IMR-90 (cell line): ENCODE data around the gene ATP9B. TPM values are rescaled to one million over a fixed set of nuclear protein-coding genes. Genes with fewer than 3 reads are reported as not detected.
A peak's percentile ranks its signal among the peaks of the same experiment; 100 is the strongest.

ENCODE experiments used
- ATAC-seq: fragments of 200-7000 bp; cut with Tn5 transposase; 2 replicates; pipeline ENCODE4 v1.9.1; 2020; ENCODE audit warnings: low read depth, mild to moderate bottlenecking, moderate library complexity
- BruUV-seq: library from RNA; stranded (reverse); fragments of 400-500 nt; replicated peaks from 2 replicates; lab custom pipeline; 2021; lab: Mats Ljungman, UMichigan
- CTCF ChIA-PET: fragments of 300-600 bp; formaldehyde crosslinking; extraction: SDS; loops from one replicate; lab custom pipeline; 2021; ENCODE audit warnings: antibody characterized with exemption; lab: Yijun Ruan, JAX
- POLR2A ChIA-PET: fragments of 300-600 bp; sonication (Branson Sonifier 250); formaldehyde crosslinking; loops from one replicate; lab custom pipeline; 2022; ENCODE audit warnings: antibody characterized with exemption; ENCODE audit not compliant: unreplicated experiment; lab: Charles Lee
- DNase-seq: peaks from one replicate; pipeline ENCODE4 v3.0.0; 2013
- H2AFZ ChIP-seq: replicated peaks from 2 replicates; pipeline ENCODE3; 2013; ENCODE audit warnings: low read length, mild to moderate bottlenecking; ENCODE audit not compliant: poor library complexity
- H2AK5ac ChIP-seq: 2 replicates; pipeline ENCODE4 v1.6.1; 2013; ENCODE audit warnings: low read depth, low read length, inconsistent platforms
- H2AK9ac ChIP-seq: replicated peaks from 2 replicates; pipeline ENCODE3; 2013; ENCODE audit warnings: mild to moderate bottlenecking, low read depth, low read length, moderate library complexity; ENCODE audit not compliant: poor library complexity
- H2BK120ac ChIP-seq: 2 replicates; pipeline ENCODE4 v1.6.1; 2013; ENCODE audit warnings: low read depth, low read length, inconsistent platforms
- H2BK15ac ChIP-seq: 3 replicates; pipeline ENCODE4 v1.6.1; 2013; ENCODE audit warnings: low read depth, low read length, inconsistent platforms
- H2BK20ac ChIP-seq: 2 replicates; pipeline ENCODE4 v1.6.1; 2013; ENCODE audit warnings: low read depth, mild to moderate bottlenecking, inconsistent platforms, low read length, moderate library complexity
- H2BK5ac ChIP-seq: 2 replicates; pipeline ENCODE4 v1.6.1; 2013; ENCODE audit warnings: mild to moderate bottlenecking, low read depth, low read length, inconsistent platforms; ENCODE audit not compliant: poor library complexity, severe bottlenecking
- H3K14ac ChIP-seq: replicated peaks from 2 replicates; pipeline ENCODE4 v1.6.1; 2013; ENCODE audit warnings: low read depth, low read length, inconsistent platforms
- H3K18ac ChIP-seq: 2 replicates; pipeline ENCODE4 v1.6.1; 2013; ENCODE audit warnings: low read depth, low read length, control low read depth
- H3K23ac ChIP-seq: 2 replicates; pipeline ENCODE4 v1.6.1; 2013; ENCODE audit warnings: low read depth, low read length, inconsistent platforms
- H3K27ac ChIP-seq: 2 replicates; pipeline ENCODE4 v1.5.1; 2013; ENCODE audit warnings: mild to moderate bottlenecking, control low read depth, low read length; ENCODE audit not compliant: insufficient read depth
- H3K27me3 ChIP-seq: 2 replicates; pipeline ENCODE4 v1.6.1; 2013; ENCODE audit warnings: low read length; ENCODE audit not compliant: control insufficient read depth, insufficient read depth
- H3K36me3 ChIP-seq: 2 replicates; pipeline ENCODE4 v1.6.1; 2013; ENCODE audit warnings: low read length, mixed read lengths; ENCODE audit not compliant: control insufficient read depth, insufficient read depth
- H3K4ac ChIP-seq: 2 replicates; pipeline ENCODE4 v1.6.1; 2013; ENCODE audit warnings: low read depth, low read length, inconsistent platforms
- H3K4me1 ChIP-seq: 2 replicates; pipeline ENCODE4 v1.6.1; 2013; ENCODE audit warnings: low read length, mixed read lengths; ENCODE audit not compliant: control insufficient read depth, insufficient read depth
- H3K4me2 ChIP-seq: 2 replicates; pipeline ENCODE4 v1.6.1; 2013; ENCODE audit warnings: low read depth, mild to moderate bottlenecking, control low read depth, low read length, moderate library complexity
- H3K4me3 ChIP-seq: 2 replicates; pipeline ENCODE4 v1.5.1; 2013; ENCODE audit warnings: low read depth, mild to moderate bottlenecking, control low read depth, low read length, moderate library complexity; ENCODE audit not compliant: insufficient read depth
- H3K56ac ChIP-seq: 2 replicates; pipeline ENCODE4 v1.6.1; 2013; ENCODE audit warnings: low read length, inconsistent platforms; ENCODE audit not compliant: insufficient read depth; ENCODE audit errors: extremely low read depth
- H3K79me1 ChIP-seq, 2 experiments: 2 replicates each; pipeline ENCODE4 v1.6.1; 2013; ENCODE audit warnings: low read length in 2 of 2, inconsistent platforms in 1 of 2, low read depth in 1 of 2
- H3K9ac ChIP-seq: 2 replicates; pipeline ENCODE4 v1.6.1; 2013; ENCODE audit warnings: low read depth, low read length, control low read depth
- H3K9me1 ChIP-seq: 2 replicates; pipeline ENCODE4 v1.6.1; 2013; ENCODE audit warnings: low read length, inconsistent platforms; ENCODE audit not compliant: insufficient read depth
- H3K9me3 ChIP-seq: 2 replicates; pipeline ENCODE4 v1.6.1; 2013; ENCODE audit warnings: low read length; ENCODE audit not compliant: control insufficient read depth, insufficient read depth
- H4K20me1 ChIP-seq: 2 replicates; pipeline ENCODE4 v1.6.1; 2013; ENCODE audit warnings: low read length, inconsistent platforms; ENCODE audit not compliant: insufficient read depth
- H4K5ac ChIP-seq: 2 replicates; pipeline ENCODE4 v1.6.1; 2013; ENCODE audit warnings: mild to moderate bottlenecking, low read depth, low read length, control low read depth
- H4K8ac ChIP-seq, 2 experiments: 2 replicates each; pipeline ENCODE4 v1.6.1; 2013; ENCODE audit warnings: low read depth in 2 of 2, low read length in 2 of 2, control low read depth in 1 of 2, inconsistent platforms in 1 of 2
- H4K91ac ChIP-seq: 2 replicates; pipeline ENCODE4 v1.6.1; 2013; ENCODE audit warnings: low read depth, low read length, inconsistent platforms; ENCODE audit not compliant: insufficient read depth
- CTCF ChIP-seq: conservative IDR thresholded peaks from 2 replicates; pipeline ENCODE4 v1.5.1; 2012; ENCODE audit warnings: mild to moderate bottlenecking, low read depth, low read length, improper control_type of control experiment
- ELK1 ChIP-seq: fragments of 150-350 bp; IDR thresholded peaks from 2 replicates; pipeline ENCODE4 v1.6.1; 2016; ENCODE audit warnings: low read depth, mild to moderate bottlenecking, low read length, moderate library complexity, borderline replicate concordance
- FOS ChIP-seq: fragments of 150-350 bp; IDR thresholded peaks from 2 replicates; pipeline ENCODE4 v1.6.1; 2016; ENCODE audit warnings: low read depth, low read length
- MAZ ChIP-seq: IDR thresholded peaks from 2 replicates; pipeline ENCODE4 v1.6.1; 2012; ENCODE audit warnings: low read depth, mild to moderate bottlenecking, low read length, improper control_type of control experiment, moderate library complexity, borderline replicate concordance
- MXI1 ChIP-seq: IDR thresholded peaks from 2 replicates; pipeline ENCODE4 v1.6.1; 2012; ENCODE audit warnings: low read depth, mild to moderate bottlenecking, low read length, moderate library complexity, borderline replicate concordance
- NFE2L2 ChIP-seq: fragments of 150-350 bp; IDR thresholded peaks from 2 replicates; pipeline ENCODE4 v1.6.1; 2016; ENCODE audit warnings: low read depth, mild to moderate bottlenecking, low read length
- POLR2A ChIP-seq: IDR thresholded peaks from 2 replicates; pipeline ENCODE4 v1.6.1; 2012; ENCODE audit warnings: mild to moderate bottlenecking, low read depth, low read length
- RAD21 ChIP-seq: IDR thresholded peaks from 2 replicates; pipeline ENCODE4 v1.6.1; 2012; ENCODE audit warnings: low read length, improper control_type of control experiment
- RFX5 ChIP-seq: IDR thresholded peaks from 2 replicates; pipeline ENCODE4 v1.8.0; 2012; ENCODE audit warnings: low read depth, mild to moderate bottlenecking, low read length, moderate library complexity
- SMC3 ChIP-seq: fragments of 150-350 bp; IDR thresholded peaks from 2 replicates; pipeline ENCODE4 v1.6.1; 2016; ENCODE audit warnings: low read depth, mild to moderate bottlenecking, antibody characterized with exemption, low read length, moderate library complexity
- WGBS, 2 experiments: methylation state at CpG; one replicate each; pipeline versions ENCODE4 v1.1.5 to v1.1.7; 2013; ENCODE audit warnings: missing lambda C conversion rate in 2 of 2; ENCODE audit not compliant: insufficient read length in 1 of 2; ENCODE audit errors: extremely low coverage in 2 of 2; 5-methylcytosine and 5-hydroxymethylcytosine counted together
- dilution Hi-C: fragments of 300-500 bp; cut with HindIII; formaldehyde crosslinking; loops from one replicate; pipeline ENCODE4 v1.14.3; 2018; ENCODE audit warnings: low sequenced_read_pairs; ENCODE audit not compliant: unreplicated experiment
- in situ Hi-C: fragments of 300-500 bp; cut with MboI; formaldehyde crosslinking; loops from 3 replicates; pipeline ENCODE4 v1.14.3; 2019; ENCODE audit warnings: low sequenced_read_pairs, inconsistent platforms, mixed read lengths
- intact Hi-C: fragments of 100-400 bp; cut with micrococcal nuclease; formaldehyde crosslinking; loops from 2 replicates; pipeline ENCODE4 v1.10.0; 2022
- polyA plus RNA-seq, 3 experiments: library from polyadenylated mRNA; depleted of rRNA; stranded (reverse); fragments of >200 nt; gene quantifications; 2 replicates each; pipeline ENCODE4 v1.2.3, GENCODE V29; 2012; ENCODE audit warnings: low replicate concordance in 1 of 3
- total RNA-seq: library from RNA; depleted of rRNA; stranded (reverse); fragments of >200 nt; gene quantifications from 2 replicates; pipeline ENCODE4 v1.2.3, GENCODE V29; 2012

Gene ATP9B
- total and polyA plus RNA-seq, 2 of the 4 experiments (the other 2 are of a cell fraction), result 11.0 to 11.5 TPM

- Histone ChIP-seq H3K9ac (no peak overlapping the region), H3K14ac (no peak overlapping the region), H4K8ac (no peak overlapping the region), H3K9me1 (no peaks in the 10 kb centered on the region), H4K5ac (no peak overlapping the region), H3K36me3 (peaks cover 11% of the 10 kb centered on the region), H2AK9ac (no peak overlapping the region), H2BK120ac (no peak overlapping the region), H2BK15ac (no peak overlapping the region), H3K56ac (no peak overlapping the region), H3K4ac (no peak overlapping the region), H2AK5ac (no peak overlapping the region), H3K4me3 (no peak overlapping the region), H2BK20ac (no peak overlapping the region), H3K4me1 (no peaks in the 10 kb centered on the region), H3K23ac (no peak overlapping the region), H2BK5ac (no peak overlapping the region), H3K27me3 (no peaks in the 10 kb centered on the region), H2AFZ (peak overlapping the region; percentile 82), H3K9me3 (no peaks in the 10 kb centered on the region), H4K91ac (no peak overlapping the region), H3K18ac (no peak overlapping the region), H3K27ac (no peak overlapping the region), H4K20me1 (peaks cover 5% of the 10 kb centered on the region; the same call in 1 of the 2 replicates), H3K79me1 (no peaks in the 10 kb centered on the region), H3K4me2 (no peak overlapping the region)
- ChIA-PET POLR2A (no interaction called here), CTCF (interaction anchor here (0.9 to 1.5 kb wide), 4 partner anchors 11 to 152 kb away, joined by 3 to 5 read pairs (median 4); no protein-coding TSS in a partner anchor)
- 45% methylated on average over 33 of the region's 48 CpGs; no CpG with 5 or more reads in 1 of the 2 experiments for WGBS, 2 experiments
- intact Hi-C loops, result no loop called here
- BruUV-seq, result no TSS peak
- in situ Hi-C loops, result loop anchor here (5.0 kb wide), 2 partner anchors 154 to 264 kb away; no protein-coding TSS in a partner anchor
- dilution Hi-C loops, result no loop called here
- ATAC-seq (peak; percentile 93), DNase-seq (peak; percentile 74)
- peak; percentile 89 for TF ChIP-seq SMC3
- TF ChIP-seq FOS, result no peak
- 0 out of 2 replicates have a peak, but pooled peaks have one; percentile 37 for TF ChIP-seq MXI1
- no peak for TF ChIP-seq ELK1
- no peak; the same call in 1 of the 2 replicates for TF ChIP-seq POLR2A
- peak; percentile 93 for TF ChIP-seq RAD21
- TF ChIP-seq MAZ, result peak; percentile 27; the same call in 1 of the 2 replicates
- TF ChIP-seq CTCF, result peak; percentile 97
- no peak for TF ChIP-seq NFE2L2
- no peak for TF ChIP-seq RFX5
These were observed 309.5 kb downstream of the ATP9B start for GRCh38 chr18:79378536-79379250.
